MM.1S (cell line): ENCODE data around the gene B4GALNT1.

ENCODE experiments used
- EZH2 ChIP-seq: fragments of 300-600 bp; sonication (generic); optimal IDR thresholded peaks from 2 replicates; pipeline ENCODE3; 2017; ENCODE audit warnings: low read depth, mild to moderate bottlenecking, antibody characterized with exemption, low read length, mixed read lengths
- TF ChIP-seq, protein P1 (sequence below): fragments of 300-600 bp; sonication (generic); IDR thresholded peaks from 2 replicates; pipeline ENCODE4 v1.5.1; 2016; ENCODE audit warnings: antibody characterized with exemption, low read length, mixed read lengths

DNA sequence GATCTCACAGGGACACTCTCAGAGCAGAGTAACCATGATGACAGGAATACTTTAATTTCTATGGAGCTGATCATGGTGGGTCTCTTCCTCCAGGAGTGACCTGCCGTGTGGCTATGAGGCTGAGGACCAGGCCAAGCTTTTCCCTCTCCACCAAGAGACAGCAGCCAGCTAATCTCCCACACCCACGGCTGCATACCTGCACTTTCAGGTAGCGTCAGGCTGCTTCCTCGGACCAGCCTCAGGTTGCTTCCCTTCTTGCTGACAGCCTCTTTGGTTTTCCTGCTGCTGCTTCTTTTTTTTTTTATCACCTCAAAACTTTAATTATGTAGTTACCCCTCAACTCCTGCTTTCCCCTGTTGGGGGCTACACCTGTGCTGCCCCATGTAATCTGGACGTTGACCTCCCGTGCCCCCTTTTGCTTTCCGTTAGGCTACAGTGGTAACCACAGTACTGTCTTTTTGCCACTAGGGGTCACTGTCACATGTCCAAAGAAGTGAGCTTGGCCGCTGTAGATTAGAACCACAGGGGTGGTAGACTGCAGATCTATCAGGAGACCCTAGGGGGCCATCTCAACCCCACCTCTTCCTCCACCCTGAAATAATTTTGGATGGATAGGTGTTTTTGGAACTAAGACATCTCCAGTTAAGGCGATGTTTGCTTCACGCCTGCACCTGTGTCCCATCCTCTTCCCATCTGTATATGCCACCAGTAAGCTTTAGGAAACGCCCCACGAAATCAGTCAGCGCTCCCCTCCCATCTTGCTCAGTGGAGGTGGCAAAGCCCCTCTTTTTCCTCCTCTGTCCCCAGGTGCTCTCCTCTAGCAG lies 49.8 kb downstream of the B4GALNT1 start:
- TF ChIP-seq, protein P1, sequence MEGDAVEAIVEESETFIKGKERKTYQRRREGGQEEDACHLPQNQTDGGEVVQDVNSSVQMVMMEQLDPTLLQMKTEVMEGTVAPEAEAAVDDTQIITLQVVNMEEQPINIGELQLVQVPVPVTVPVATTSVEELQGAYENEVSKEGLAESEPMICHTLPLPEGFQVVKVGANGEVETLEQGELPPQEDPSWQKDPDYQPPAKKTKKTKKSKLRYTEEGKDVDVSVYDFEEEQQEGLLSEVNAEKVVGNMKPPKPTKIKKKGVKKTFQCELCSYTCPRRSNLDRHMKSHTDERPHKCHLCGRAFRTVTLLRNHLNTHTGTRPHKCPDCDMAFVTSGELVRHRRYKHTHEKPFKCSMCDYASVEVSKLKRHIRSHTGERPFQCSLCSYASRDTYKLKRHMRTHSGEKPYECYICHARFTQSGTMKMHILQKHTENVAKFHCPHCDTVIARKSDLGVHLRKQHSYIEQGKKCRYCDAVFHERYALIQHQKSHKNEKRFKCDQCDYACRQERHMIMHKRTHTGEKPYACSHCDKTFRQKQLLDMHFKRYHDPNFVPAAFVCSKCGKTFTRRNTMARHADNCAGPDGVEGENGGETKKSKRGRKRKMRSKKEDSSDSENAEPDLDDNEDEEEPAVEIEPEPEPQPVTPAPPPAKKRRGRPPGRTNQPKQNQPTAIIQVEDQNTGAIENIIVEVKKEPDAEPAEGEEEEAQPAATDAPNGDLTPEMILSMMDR = peak; percentile 97
- no peak for TF ChIP-seq EZH2
